GM12872 (cell line): ENCODE results near the gene HS3ST3B1.

Experiments used
- TF ChIP-seq, protein P1 (sequence below): IDR thresholded peaks from 3 replicates; pipeline ENCODE4 v1.5.1; 2011; ENCODE audit warnings: low read depth, mild to moderate bottlenecking, low read length, moderate library complexity; ENCODE audit not compliant: insufficient read depth

HS3ST3B1 gene

GRCh38 chr17:14374268-14374667 is 73.4 kb downstream of the HS3ST3B1 start:
- TF ChIP-seq, protein P1, sequence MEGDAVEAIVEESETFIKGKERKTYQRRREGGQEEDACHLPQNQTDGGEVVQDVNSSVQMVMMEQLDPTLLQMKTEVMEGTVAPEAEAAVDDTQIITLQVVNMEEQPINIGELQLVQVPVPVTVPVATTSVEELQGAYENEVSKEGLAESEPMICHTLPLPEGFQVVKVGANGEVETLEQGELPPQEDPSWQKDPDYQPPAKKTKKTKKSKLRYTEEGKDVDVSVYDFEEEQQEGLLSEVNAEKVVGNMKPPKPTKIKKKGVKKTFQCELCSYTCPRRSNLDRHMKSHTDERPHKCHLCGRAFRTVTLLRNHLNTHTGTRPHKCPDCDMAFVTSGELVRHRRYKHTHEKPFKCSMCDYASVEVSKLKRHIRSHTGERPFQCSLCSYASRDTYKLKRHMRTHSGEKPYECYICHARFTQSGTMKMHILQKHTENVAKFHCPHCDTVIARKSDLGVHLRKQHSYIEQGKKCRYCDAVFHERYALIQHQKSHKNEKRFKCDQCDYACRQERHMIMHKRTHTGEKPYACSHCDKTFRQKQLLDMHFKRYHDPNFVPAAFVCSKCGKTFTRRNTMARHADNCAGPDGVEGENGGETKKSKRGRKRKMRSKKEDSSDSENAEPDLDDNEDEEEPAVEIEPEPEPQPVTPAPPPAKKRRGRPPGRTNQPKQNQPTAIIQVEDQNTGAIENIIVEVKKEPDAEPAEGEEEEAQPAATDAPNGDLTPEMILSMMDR: no peak

DNA sequence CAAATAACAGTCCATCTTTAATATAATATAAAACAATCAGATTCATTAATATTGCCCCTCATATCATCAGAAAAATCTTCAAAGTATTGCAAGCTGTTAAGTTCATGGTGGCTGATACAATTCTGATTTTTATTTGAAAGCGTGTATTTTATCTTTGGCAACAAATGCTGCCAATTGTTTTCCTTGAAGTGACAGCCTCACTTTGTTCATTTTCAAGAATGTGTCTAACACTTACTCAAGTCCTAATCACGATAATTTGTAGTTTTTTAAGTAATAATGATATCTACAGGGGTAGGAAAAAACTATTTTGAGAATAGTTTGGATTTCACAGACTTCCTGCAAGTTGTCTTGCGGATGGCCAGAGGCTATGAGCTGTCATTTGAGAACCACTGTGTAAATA is 75.8 kb downstream of the HS3ST3B1 start:
- TF ChIP-seq, protein P1: no peak

- TF ChIP-seq, protein P1: no peak
Measured at GRCh38 chr17:14381606-14382005, 80.7 kb downstream of the HS3ST3B1 start.

DNA sequence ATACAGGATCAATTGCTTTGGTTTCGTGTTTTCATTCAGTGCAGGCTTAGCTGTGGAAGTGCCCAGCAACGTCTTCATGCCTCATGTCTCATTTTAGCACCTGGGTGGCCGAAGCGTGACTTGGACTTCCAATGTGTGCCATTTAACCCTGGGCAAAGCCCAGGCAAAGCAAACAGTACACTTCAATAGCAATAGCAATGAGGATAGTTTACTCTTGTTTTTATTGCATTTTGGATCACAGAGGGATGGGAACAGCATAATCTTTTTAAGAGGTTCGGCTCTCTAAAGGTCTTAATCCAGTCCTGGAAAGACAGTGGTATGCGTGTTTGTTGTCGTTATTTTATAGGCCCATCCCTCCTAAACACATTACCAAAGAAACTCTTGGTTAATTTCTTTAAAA is 86.2 kb downstream of the HS3ST3B1 start:
- TF ChIP-seq, protein P1: no peak

GRCh38 chr17:14389681-14390080 is 88.8 kb downstream of the HS3ST3B1 start:
- TF ChIP-seq, protein P1: no peak

DNA sequence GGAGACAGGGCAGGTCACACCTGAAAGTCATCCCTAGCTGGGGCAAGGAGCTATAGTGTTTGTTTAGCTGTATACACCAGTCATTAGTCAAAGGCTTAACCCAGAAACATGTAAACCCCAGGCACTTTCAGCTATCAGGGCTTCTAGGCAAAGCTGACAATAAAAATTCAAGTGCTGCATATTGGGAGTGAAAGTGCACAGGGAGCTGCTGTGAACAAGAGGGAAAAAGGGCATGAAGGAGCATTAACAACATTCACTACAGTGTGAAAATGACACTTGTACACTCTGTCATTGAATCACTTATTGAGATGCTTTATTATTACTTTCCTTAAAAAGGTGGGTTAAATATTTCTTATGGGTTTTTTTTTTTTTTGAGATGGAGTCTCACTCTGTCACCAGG is 92.8 kb downstream of the HS3ST3B1 start:
- TF ChIP-seq, protein P1: no peak

GRCh38 chr17:14395255-14395654 is 94.4 kb downstream of the HS3ST3B1 start:
- TF ChIP-seq, protein P1: no peak

DNA sequence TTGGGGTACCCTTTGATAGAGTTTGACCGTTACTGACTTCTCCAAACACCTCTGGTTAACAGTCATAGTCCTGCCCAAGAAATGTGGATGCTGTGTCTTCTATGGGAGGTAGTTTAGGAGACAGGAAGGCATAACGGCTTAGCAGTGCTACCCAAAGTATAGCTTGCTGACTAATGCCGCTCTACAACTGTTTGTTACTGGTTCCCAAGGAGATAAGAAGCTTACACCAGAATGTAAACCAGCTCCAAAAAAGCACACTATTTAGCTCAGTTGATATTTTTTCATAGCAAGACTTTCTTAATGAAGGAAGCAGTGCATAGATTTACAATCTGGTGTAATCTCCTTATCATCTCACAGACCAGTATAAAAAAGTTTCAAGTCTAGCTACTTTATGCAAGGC is 95.7 kb downstream of the HS3ST3B1 start:
- TF ChIP-seq, protein P1: no peak
